Activated gamma-delta T cell treated with anti-CD3 and anti-CD28 coated beads, Interleukin-2, amount 50 U/mL, for 16 hours (primary cell): Measurements from ENCODE around the gene TMEM86A.

Source experiments
- DNase-seq: peaks from one replicate; pipeline ENCODE4 v3.0.0-alpha.2; 2020; ENCODE audit warnings: low read depth

Gene TMEM86A

GRCh38 chr11:18700375-18700774 lies 1.8 kb downstream of the TMEM86A start:
- DNase-seq = no peak

- no peak for DNase-seq
Observed at GRCh38 chr11:18700872-18701271, 2.3 kb downstream of the TMEM86A start.

- no peak for DNase-seq
Observed at GRCh38 chr11:18701614-18702216, 3.1 kb downstream of the TMEM86A start.

- no peak for DNase-seq
Observed at GRCh38 chr11:18703001-18703763, 4.6 kb downstream of the TMEM86A start.

GRCh38 chr11:18704045-18704645 lies 5.6 kb downstream of the TMEM86A start:
- DNase-seq = no peak

- no peak for DNase-seq
Observed at GRCh38 chr11:18704698-18705097, 6.1 kb downstream of the TMEM86A start.

- DNase-seq = no peak
Observed at GRCh38 chr11:18705651-18706281, 7.2 kb downstream of the TMEM86A start.

- DNase-seq = peak; percentile 19
Observed at GRCh38 chr11:18706330-18707243, 8.0 kb downstream of the TMEM86A start.

GRCh38 chr11:18707811-18708340 lies 9.3 kb downstream of the TMEM86A start:
- DNase-seq = no peak

- DNase-seq = no peak
Observed at GRCh38 chr11:18709414-18709813, 10.8 kb downstream of the TMEM86A start.

GRCh38 chr11:18710545-18710944 lies 12.0 kb downstream of the TMEM86A start:
- no peak for DNase-seq

- DNase-seq = no peak
Observed at GRCh38 chr11:18713646-18714442, 15.3 kb downstream of the TMEM86A start.

- DNase-seq = no peak
Observed at GRCh38 chr11:18714443-18714780, 15.8 kb downstream of the TMEM86A start.

GRCh38 chr11:18715476-18715875 lies 16.9 kb downstream of the TMEM86A start:
- no peak for DNase-seq

GRCh38 chr11:18720091-18720807 lies 21.7 kb downstream of the TMEM86A start:
- DNase-seq = no peak

GRCh38 chr11:18720808-18721560 lies 22.4 kb downstream of the TMEM86A start:
- DNase-seq = peak; percentile 61

- peak; percentile 28 for DNase-seq
Observed at GRCh38 chr11:18721561-18722292, 23.1 kb downstream of the TMEM86A start.

- no peak for DNase-seq
Observed at GRCh38 chr11:18722293-18722637, 23.7 kb downstream of the TMEM86A start.

GRCh38 chr11:18723991-18724390 lies 25.4 kb downstream of the TMEM86A start:
- DNase-seq = no peak
